Measurements from ENCODE around the gene THNSL1.

GRCh38 chr10:24979685-24980084 lies 36.7 kb upstream of the THNSL1 start:
- no peak for TF ChIP-seq GATA2 (IDR thresholded peaks at IDR 0.05; ENCODE audit: low read depth, low read length)
- no peak for TF ChIP-seq GATA3 (IDR thresholded peaks at IDR 0.05; ENCODE audit: low read depth, low read length)
